Measurements from ENCODE around the gene OSBP2. TPM values are rescaled to one million over a fixed set of nuclear protein-coding genes. Genes with fewer than 3 reads are reported as not detected.

The OSBP2 gene
- total RNA-seq, 1 donor from 2014 or later, result 2.4 TPM

- no peaks in the 10 kb centered on the region for H3K27me3 Mint-ChIP-seq (ENCODE audit: low read depth)
- no peak for TF ChIP-seq CTCF (IDR thresholded peaks at IDR 0.05)
- peaks cover 5% of the 10 kb centered on the region for H3K4me1 Mint-ChIP-seq (ENCODE audit: low read depth)
- H3K9me3 Mint-ChIP-seq (ENCODE audit: low read depth), result no peaks in the 10 kb centered on the region
- no peak overlapping the region for H3K27ac Mint-ChIP-seq (ENCODE audit: unreplicated experiment)
- no peaks in the 10 kb centered on the region for H3K36me3 Mint-ChIP-seq (ENCODE audit: low read depth)
- no peak overlapping the region for H3K4me3 Mint-ChIP-seq (ENCODE audit: unreplicated experiment)
- no peak for DNase-seq (ENCODE audit: low spot score)
Measured at GRCh38 chr22:30778261-30778660, 83.6 kb downstream of the OSBP2 start.

GRCh38 chr22:30780026-30780425 lies 85.4 kb downstream of the OSBP2 start:
- H3K4me1 Mint-ChIP-seq (ENCODE audit: low read depth), result peaks cover 5% of the 10 kb centered on the region
- DNase-seq (ENCODE audit: low spot score), result no peak
- no peaks in the 10 kb centered on the region for H3K9me3 Mint-ChIP-seq (ENCODE audit: low read depth)
- H3K4me3 Mint-ChIP-seq (ENCODE audit: unreplicated experiment), result no peak overlapping the region
- no peak for TF ChIP-seq CTCF (IDR thresholded peaks at IDR 0.05)
- no peak overlapping the region for H3K27ac Mint-ChIP-seq (ENCODE audit: unreplicated experiment)
- H3K27me3 Mint-ChIP-seq (ENCODE audit: low read depth), result no peaks in the 10 kb centered on the region
- H3K36me3 Mint-ChIP-seq (ENCODE audit: low read depth), result no peaks in the 10 kb centered on the region

- H3K36me3 Mint-ChIP-seq (ENCODE audit: low read depth), result no peaks in the 10 kb centered on the region
- no peak overlapping the region for H3K27ac Mint-ChIP-seq (ENCODE audit: unreplicated experiment)
- H3K27me3 Mint-ChIP-seq (ENCODE audit: low read depth), result no peaks in the 10 kb centered on the region
- H3K4me3 Mint-ChIP-seq (ENCODE audit: unreplicated experiment), result no peak overlapping the region
- no peak for DNase-seq (ENCODE audit: low spot score)
- no peak for TF ChIP-seq CTCF (IDR thresholded peaks at IDR 0.05)
- H3K9me3 Mint-ChIP-seq (ENCODE audit: low read depth), result no peaks in the 10 kb centered on the region
- H3K4me1 Mint-ChIP-seq (ENCODE audit: low read depth), result peaks cover 5% of the 10 kb centered on the region
Measured at GRCh38 chr22:30781271-30781875, 86.7 kb downstream of the OSBP2 start.

- H3K4me3 Mint-ChIP-seq (ENCODE audit: unreplicated experiment), result no peak overlapping the region
- DNase-seq (ENCODE audit: low spot score), result no peak
- no peaks in the 10 kb centered on the region for H3K9me3 Mint-ChIP-seq (ENCODE audit: low read depth)
- H3K27me3 Mint-ChIP-seq (ENCODE audit: low read depth), result no peaks in the 10 kb centered on the region
- no peak overlapping the region for H3K27ac Mint-ChIP-seq (ENCODE audit: unreplicated experiment)
- TF ChIP-seq CTCF (IDR thresholded peaks at IDR 0.05), result no peak
- H3K36me3 Mint-ChIP-seq (ENCODE audit: low read depth), result no peaks in the 10 kb centered on the region
- H3K4me1 Mint-ChIP-seq (ENCODE audit: low read depth), result peaks cover 5% of the 10 kb centered on the region
Measured at GRCh38 chr22:30782613-30783012, 87.9 kb downstream of the OSBP2 start.

- peaks cover 5% of the 10 kb centered on the region for H3K4me1 Mint-ChIP-seq (ENCODE audit: low read depth)
- no peak for DNase-seq (ENCODE audit: low spot score)
- H3K27ac Mint-ChIP-seq (ENCODE audit: unreplicated experiment), result no peak overlapping the region
- no peaks in the 10 kb centered on the region for H3K27me3 Mint-ChIP-seq (ENCODE audit: low read depth)
- no peaks in the 10 kb centered on the region for H3K36me3 Mint-ChIP-seq (ENCODE audit: low read depth)
- no peaks in the 10 kb centered on the region for H3K9me3 Mint-ChIP-seq (ENCODE audit: low read depth)
- no peak for TF ChIP-seq CTCF (IDR thresholded peaks at IDR 0.05)
- no peak overlapping the region for H3K4me3 Mint-ChIP-seq (ENCODE audit: unreplicated experiment)
Measured at GRCh38 chr22:30783021-30783420, 88.3 kb downstream of the OSBP2 start.
